Jurkat, Clone E6-1 (cell line): Measurements from ENCODE around the gene PHYKPL.
"Not testable (repeated sequence)": the region's sequence is repeated elsewhere in the genome, so short reads cannot be mapped to it uniquely, and the experiment has no call there.

ENCODE experiments used
- DNase-seq: peaks from one replicate; pipeline ENCODE4 v3.0.0-alpha.2; 2011; ENCODE audit warnings: low read depth, low spot score
- H3K4me3 ChIP-seq: 2 replicates; pipeline ENCODE4 v1.5.1; 2011; ENCODE audit warnings: mild to moderate bottlenecking, low read length, control low read depth, moderate library complexity

PHYKPL gene

GRCh38 chr5:178241688-178242231 lies 9.2 kb upstream of the PHYKPL start:
- no peak for DNase-seq
- H3K4me3 ChIP-seq = no peak overlapping the region

- no peak overlapping the region for H3K4me3 ChIP-seq
- DNase-seq = no peak
Observed at GRCh38 chr5:178241231-178241663, 8.6 kb upstream of the PHYKPL start.

GRCh38 chr5:178240766-178241165 lies 8.2 kb upstream of the PHYKPL start:
- no peak for DNase-seq
- H3K4me3 ChIP-seq = no peak overlapping the region

- DNase-seq = no peak
- H3K4me3 ChIP-seq = no peak overlapping the region
Observed at GRCh38 chr5:178240341-178240741, 7.7 kb upstream of the PHYKPL start.

- DNase-seq, H3K4me3 ChIP-seq: not testable (repeated sequence)
Observed at GRCh38 chr5:178239626-178240301, 7.2 kb upstream of the PHYKPL start.

GRCh38 chr5:178238711-178239592 lies 6.3 kb upstream of the PHYKPL start:
- DNase-seq = no peak
- H3K4me3 ChIP-seq = no peak overlapping the region

- H3K4me3 ChIP-seq = no peak overlapping the region
- DNase-seq = no peak
Observed at GRCh38 chr5:178238313-178238635, 5.7 kb upstream of the PHYKPL start.

GRCh38 chr5:178237431-178238312 lies 5.1 kb upstream of the PHYKPL start:
- H3K4me3 ChIP-seq = no peak overlapping the region
- DNase-seq = no peak

GRCh38 chr5:178236679-178237078 lies 4.1 kb upstream of the PHYKPL start:
- DNase-seq = no peak
- no peak overlapping the region for H3K4me3 ChIP-seq

- H3K4me3 ChIP-seq = no peak overlapping the region
- DNase-seq = no peak
Observed at GRCh38 chr5:178236126-178236525, 3.5 kb upstream of the PHYKPL start.

GRCh38 chr5:178235588-178235974 lies 3.0 kb upstream of the PHYKPL start:
- no peak for DNase-seq

GRCh38 chr5:178234750-178235587 lies 2.4 kb upstream of the PHYKPL start:
- H3K4me3 ChIP-seq = no peak overlapping the region
- peak; percentile 75 for DNase-seq

More at GRCh38 chr5:178235588-178235974, 3.0 kb upstream of the PHYKPL start:
- H3K4me3 ChIP-seq = no peak overlapping the region

GRCh38 chr5:178234121-178234749 lies 1.6 kb upstream of the PHYKPL start:
- H3K4me3 ChIP-seq = no peak overlapping the region
- DNase-seq = no peak

- H3K4me3 ChIP-seq = peak overlapping the region; percentile 94
Observed at GRCh38 chr5:178232920-178233429, 373 bp upstream of the PHYKPL start.

GRCh38 chr5:178231539-178232123 lies 971 bp downstream of the PHYKPL start:
- no peak for DNase-seq
- H3K4me3 ChIP-seq = peak overlapping the region; percentile 94

More at GRCh38 chr5:178232920-178233429, 373 bp upstream of the PHYKPL start:
- DNase-seq = no peak

GRCh38 chr5:178230879-178231538 lies 1.6 kb downstream of the PHYKPL start:
- DNase-seq = no peak
- H3K4me3 ChIP-seq = peak overlapping the region; percentile 94

- H3K4me3 ChIP-seq = no peak overlapping the region
Observed at GRCh38 chr5:178229861-178230260, 2.7 kb downstream of the PHYKPL start.

More at GRCh38 chr5:178229861-178230260, 2.7 kb downstream of the PHYKPL start:
- DNase-seq = no peak
